ENCODE data around the gene OXCT1.

DNA sequence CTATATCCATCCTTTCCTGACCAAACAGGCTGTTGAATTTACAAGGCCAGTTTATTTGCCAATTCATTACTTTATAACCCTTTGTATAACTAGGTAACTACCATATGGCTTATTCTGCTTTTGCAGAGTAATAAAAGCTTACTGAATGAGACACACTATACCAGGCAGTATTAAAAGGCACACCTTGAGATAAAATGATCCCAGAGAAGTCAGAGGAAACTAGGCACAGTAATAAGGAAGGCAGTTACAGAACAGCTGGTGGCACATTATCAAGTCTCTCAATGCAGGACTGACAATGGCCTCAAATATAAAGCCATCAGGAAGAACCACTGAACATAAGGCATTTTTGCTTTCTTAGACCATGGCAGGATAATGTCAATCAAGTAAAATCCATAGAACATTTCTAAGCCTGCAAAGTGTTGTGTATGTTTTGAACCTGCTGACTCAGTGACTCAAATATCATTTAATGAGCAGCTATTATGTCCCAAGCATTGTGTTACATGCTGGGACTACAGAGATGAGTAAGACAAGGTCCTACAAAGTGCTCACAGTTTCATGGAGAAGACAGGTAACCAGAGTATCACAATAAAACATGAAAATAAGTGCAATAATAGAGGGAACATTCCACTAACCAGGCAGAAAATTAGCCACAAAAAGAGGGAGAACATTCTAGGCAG is 52.5 kb downstream of the OXCT1 start:
- no peak for TF ChIP-seq GATA2 (IDR thresholded peaks at IDR 0.05; ENCODE audit: low read depth, low read length)
- no peak for TF ChIP-seq GATA3 (IDR thresholded peaks at IDR 0.05; ENCODE audit: low read depth, low read length)

Data from SH-SY5Y (cell line).